ENCODE data around the gene PNMA8A.

PNMA8A gene

DNA sequence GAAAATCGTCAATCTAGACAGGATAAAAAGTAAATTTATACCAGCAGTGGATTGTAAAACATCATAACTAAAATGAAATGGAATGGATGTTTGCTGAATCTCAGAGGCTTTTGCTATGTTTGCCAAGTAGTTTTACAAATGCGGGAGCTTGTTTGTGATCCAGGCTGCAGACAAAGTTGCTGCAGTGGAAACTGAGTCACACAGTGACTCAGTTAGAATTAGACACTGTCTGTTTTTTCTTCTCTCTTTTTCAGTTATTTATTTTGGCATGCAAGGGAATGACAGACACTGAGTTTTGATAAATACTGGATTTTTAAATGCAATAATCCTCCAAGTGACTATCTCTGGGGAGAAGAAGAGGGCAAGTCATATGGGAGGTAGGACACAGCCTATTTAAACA, 4.6 kb upstream of the PNMA8A start:
- Histone ChIP-seq H3K27ac (peak overlapping the region in 1 of 2 donors; percentile 1), H3K4me3 (no peak overlapping the region)
- TF ChIP-seq, protein P1, sequence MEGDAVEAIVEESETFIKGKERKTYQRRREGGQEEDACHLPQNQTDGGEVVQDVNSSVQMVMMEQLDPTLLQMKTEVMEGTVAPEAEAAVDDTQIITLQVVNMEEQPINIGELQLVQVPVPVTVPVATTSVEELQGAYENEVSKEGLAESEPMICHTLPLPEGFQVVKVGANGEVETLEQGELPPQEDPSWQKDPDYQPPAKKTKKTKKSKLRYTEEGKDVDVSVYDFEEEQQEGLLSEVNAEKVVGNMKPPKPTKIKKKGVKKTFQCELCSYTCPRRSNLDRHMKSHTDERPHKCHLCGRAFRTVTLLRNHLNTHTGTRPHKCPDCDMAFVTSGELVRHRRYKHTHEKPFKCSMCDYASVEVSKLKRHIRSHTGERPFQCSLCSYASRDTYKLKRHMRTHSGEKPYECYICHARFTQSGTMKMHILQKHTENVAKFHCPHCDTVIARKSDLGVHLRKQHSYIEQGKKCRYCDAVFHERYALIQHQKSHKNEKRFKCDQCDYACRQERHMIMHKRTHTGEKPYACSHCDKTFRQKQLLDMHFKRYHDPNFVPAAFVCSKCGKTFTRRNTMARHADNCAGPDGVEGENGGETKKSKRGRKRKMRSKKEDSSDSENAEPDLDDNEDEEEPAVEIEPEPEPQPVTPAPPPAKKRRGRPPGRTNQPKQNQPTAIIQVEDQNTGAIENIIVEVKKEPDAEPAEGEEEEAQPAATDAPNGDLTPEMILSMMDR (IDR thresholded peaks at IDR 0.05), result no peak
- DNase-seq (ENCODE audit: low spot score), result no peak

DNA sequence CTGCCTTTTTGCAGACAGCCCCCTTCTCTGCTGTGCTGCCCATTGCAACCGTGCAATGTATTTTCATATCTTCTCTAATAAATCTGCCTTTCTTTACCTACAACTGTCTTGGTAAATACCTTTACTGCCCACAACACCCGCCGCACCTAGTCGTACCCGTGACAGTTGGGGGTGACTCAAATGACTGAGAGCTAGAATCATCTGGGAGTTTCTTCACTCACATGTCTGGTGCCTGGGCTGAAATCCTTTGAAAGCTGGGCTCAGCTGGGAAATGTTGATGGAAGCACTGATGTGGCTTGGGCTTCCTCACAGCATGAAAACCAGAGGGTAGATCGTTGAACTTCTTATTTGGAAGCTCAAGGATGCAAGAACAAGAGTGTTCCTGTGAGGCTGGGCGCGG, 2.8 kb upstream of the PNMA8A start:
- TF ChIP-seq, protein P1 (IDR thresholded peaks at IDR 0.05), result no peak
- Histone ChIP-seq H3K27ac (peak overlapping the region in 1 of 2 donors; percentile 69), H3K4me3 (no peak overlapping the region)
- DNase-seq (ENCODE audit: low spot score), result no peak

DNA sequence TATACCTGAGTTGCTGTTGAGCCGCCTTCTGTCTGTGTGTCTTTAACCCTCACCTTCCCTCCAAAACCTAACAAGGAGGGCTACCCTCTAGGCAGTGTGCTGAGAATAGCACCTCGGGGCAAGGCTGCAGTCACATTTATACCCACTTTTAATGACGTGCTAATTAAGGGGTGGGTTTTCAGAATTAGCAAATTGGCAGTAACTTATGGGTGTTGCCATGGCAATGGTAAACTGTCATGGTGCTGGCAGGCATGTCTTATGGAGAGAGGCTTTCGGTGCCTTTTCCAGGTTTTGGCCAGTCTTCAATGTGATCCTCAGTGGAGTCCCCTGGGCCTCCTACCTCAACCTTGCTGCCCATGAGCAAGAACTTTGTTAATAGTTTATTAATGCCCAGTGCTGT, 1.2 kb upstream of the PNMA8A start:
- TF ChIP-seq, protein P1 (IDR thresholded peaks at IDR 0.05), result no peak
- Histone ChIP-seq H3K4me3 (no peak overlapping the region), H3K27ac (peak overlapping the region in 1 of 2 donors; percentile 95)
- DNase-seq (ENCODE audit: low spot score), result no peak

DNA sequence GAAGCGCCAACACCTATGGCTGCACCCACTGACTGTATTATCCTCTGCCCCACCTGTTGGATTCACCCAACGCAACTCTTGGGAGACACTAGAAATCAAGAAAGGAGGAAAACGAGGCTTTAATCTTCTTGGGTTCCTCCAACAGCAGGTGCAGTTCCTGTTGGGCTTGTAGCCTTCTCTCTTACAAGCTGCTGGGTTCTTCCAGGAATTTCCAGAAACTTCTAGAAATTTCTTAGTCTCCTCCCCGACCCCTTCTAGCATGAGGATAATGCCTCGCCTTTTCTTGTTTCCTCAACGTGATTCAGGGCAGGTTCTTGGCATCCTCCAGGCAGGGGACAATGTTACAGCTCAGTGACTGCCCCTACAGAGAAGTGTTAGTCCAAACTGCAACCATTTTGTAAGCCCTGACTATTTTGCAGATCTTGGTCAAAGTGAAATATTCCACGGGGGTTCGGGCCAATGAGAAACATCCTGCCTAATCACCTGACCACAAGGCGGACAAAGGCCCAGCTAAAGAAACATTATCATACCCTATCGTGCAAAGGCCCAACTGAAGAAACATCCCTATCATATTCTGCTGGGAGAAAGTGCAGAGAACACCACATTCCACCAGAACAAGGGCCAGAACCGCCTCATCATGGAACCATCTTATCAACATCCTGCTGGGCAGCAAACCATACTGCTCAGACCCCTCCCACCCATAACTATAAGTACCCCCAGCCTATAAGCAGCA, 614 bp upstream of the PNMA8A start:
- Histone ChIP-seq H3K27ac (peak overlapping the region; percentile 88 to 95), H3K4me3 (peak overlapping the region; percentile 66)
- DNase-seq (ENCODE audit: low spot score), result no peak
- TF ChIP-seq, protein P1 (IDR thresholded peaks at IDR 0.05), result no peak

DNA sequence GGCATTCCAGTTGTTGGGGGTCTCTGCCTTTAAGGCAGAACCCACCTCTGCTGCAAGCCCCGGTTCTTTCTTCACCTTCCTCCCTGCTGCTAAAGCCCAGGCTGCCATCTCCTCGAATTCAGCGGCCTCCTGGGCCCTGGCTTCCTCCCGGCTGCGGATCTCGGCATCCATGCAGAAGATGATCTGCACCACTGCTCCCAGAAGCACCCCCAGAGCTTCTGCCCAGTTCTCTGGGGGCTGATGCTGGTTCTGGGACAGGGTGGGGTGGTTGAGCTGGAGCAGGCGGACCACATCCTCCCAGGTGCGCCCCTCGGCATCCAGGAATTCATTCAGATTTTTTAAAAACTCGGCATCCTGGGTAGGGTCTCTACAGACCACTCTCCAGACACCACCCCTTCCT, 987 bp downstream of the PNMA8A start:
- no peak overlapping the region for H3K4me3 ChIP-seq
- H3K27ac ChIP-seq, result peak overlapping the region; percentile 88 to 95
- TF ChIP-seq, protein P1 (IDR thresholded peaks at IDR 0.05), result no peak
- no peak for DNase-seq (ENCODE audit: low spot score)

DNA sequence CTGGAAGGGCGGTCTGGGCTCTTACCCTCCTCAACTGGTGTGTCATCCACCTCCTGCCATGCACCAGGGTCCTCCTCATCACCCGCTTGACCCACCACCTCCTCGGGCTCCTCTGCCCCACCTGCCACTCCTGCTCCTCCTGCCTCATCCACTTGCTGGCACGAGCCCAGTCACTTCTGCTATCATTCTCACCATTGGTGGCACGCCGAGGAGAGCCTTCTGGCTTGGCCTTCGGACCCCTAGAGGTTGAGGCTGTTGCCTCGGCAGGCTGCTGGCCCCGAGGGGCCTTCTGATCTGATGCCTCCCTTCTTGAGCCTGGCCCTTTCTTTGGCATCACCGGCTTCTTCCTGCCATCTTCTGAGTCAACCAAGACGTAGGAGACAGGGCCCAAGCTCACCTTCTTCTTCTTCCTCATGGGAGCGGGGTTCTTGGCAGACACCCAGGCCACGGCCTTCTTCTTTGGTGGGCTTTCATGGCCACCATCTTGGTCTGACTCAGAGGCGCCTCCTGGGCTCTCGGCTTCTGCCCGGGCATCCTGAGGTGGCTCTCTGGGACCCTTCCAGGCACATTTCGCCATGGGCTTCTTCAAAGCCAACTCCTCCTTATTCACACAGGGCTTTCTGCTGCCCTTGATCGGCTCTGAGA, 1.7 kb downstream of the PNMA8A start:
- no peak for DNase-seq (ENCODE audit: low spot score)
- H3K27ac ChIP-seq, result peak overlapping the region; percentile 88 to 95
- no peak overlapping the region for H3K4me3 ChIP-seq
- TF ChIP-seq, protein P1 (IDR thresholded peaks at IDR 0.05), result no peak
